ENCODE measurements around the gene NOS1AP. TPM values are rescaled to one million over a fixed set of nuclear protein-coding genes. Genes with fewer than 3 reads are reported as not detected.

NOS1AP gene
- total RNA-seq, 4 donors from 2014 or later = 1.9 to 5.4 (median 3.1) TPM

DNA sequence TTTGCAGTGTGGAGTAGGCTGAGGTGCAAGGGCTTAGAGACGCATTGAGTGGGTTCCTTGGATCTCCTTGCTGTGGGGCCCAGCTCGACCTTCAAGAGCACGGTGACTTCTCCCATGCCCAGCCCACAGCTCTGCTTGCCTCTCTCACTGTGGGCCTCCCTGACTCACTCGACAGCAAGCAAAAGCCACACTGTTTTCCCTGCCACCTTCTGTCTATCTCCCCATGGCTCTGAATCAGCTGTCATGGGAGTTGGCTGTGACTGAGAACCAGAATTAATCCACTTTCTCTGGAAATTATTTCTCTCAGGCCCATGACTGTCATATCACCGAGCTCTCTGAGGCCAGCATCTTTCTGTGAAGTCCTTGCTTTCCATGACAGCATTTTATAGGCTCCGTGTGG is 140.7 kb downstream of the NOS1AP start:
- ATAC-seq (ENCODE audit: low FRiP score) (no peak), DNase-seq (ENCODE audit: low spot score) (no peak)
- TF ChIP-seq, protein P1, sequence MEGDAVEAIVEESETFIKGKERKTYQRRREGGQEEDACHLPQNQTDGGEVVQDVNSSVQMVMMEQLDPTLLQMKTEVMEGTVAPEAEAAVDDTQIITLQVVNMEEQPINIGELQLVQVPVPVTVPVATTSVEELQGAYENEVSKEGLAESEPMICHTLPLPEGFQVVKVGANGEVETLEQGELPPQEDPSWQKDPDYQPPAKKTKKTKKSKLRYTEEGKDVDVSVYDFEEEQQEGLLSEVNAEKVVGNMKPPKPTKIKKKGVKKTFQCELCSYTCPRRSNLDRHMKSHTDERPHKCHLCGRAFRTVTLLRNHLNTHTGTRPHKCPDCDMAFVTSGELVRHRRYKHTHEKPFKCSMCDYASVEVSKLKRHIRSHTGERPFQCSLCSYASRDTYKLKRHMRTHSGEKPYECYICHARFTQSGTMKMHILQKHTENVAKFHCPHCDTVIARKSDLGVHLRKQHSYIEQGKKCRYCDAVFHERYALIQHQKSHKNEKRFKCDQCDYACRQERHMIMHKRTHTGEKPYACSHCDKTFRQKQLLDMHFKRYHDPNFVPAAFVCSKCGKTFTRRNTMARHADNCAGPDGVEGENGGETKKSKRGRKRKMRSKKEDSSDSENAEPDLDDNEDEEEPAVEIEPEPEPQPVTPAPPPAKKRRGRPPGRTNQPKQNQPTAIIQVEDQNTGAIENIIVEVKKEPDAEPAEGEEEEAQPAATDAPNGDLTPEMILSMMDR (IDR thresholded peaks at IDR 0.05) = no peak

DNA sequence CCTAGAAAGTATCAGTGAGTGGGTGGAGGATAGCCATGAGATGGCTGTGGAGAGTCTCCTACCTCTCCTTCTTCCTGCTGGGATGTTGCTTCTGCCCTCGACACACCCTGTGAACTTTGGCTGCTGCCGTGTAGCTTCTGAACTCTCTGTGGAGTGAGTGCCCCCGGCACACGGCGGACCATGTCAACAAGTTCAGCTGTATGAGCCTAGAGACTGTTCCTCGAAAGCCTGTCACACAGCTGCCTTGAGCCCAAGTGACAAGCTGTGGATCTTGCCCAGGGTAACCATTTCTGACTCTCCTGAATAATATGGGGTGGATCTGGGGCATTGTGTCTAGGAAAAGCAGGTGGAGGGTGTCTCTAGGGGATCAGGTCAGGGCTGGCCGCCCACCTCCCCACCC is 143.2 kb downstream of the NOS1AP start:
- DNase-seq (ENCODE audit: low spot score) (no peak), ATAC-seq (ENCODE audit: low FRiP score) (no peak)
- TF ChIP-seq, protein P1 (IDR thresholded peaks at IDR 0.05) = no peak

DNA sequence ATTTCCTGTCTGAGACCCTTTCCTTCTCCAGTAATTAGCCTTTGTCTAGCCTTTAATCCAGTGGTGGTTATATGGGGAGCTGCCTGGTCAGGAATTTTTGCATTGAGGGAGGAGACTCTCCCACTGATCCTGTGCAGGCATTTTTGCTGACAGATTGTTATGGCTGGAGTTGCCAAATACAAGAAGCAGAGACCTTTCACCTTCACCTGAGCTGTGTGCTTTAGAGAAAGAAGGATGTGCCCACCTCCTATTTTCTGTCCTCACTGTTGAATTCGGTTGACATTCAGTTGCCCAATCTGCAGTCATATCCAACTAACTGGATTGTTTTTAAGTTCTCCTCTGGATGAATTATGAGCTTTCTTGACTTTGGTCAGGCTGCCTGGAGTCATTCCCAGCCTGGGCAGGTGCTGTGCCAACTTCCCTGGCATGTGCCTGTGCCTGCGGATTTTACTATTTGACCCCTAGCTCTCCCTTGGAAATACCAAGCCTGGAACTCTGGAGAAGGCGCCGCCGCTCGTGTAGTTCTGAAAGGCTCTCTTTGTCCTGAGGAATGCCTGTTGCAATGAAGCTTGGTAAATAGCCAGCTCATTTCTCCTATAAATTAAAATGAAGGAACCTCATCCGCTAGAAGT is 143.9 kb downstream of the NOS1AP start:
- peak; percentile 63 for ATAC-seq (ENCODE audit: low FRiP score)
- no peak for DNase-seq (ENCODE audit: low spot score)
- TF ChIP-seq, protein P1 (IDR thresholded peaks at IDR 0.05) = no peak

GRCh38 chr1:162214202-162214601 is 144.7 kb downstream of the NOS1AP start:
- ATAC-seq (ENCODE audit: low FRiP score) (no peak), DNase-seq (ENCODE audit: low spot score) (no peak)
- TF ChIP-seq, protein P1 (IDR thresholded peaks at IDR 0.05) = no peak

- ATAC-seq (ENCODE audit: low FRiP score) (no peak), DNase-seq (ENCODE audit: low spot score) (no peak)
- TF ChIP-seq, protein P1 (IDR thresholded peaks at IDR 0.05) = no peak
Observed at GRCh38 chr1:162215902-162216301, 146.4 kb downstream of the NOS1AP start.

GRCh38 chr1:162216604-162217003 is 147.1 kb downstream of the NOS1AP start:
- ATAC-seq (ENCODE audit: low FRiP score) (no peak), DNase-seq (ENCODE audit: low spot score) (no peak)
- TF ChIP-seq, protein P1 (IDR thresholded peaks at IDR 0.05) = no peak

- no peak for DNase-seq (ENCODE audit: low spot score)
- no peak for ATAC-seq (ENCODE audit: low FRiP score)
- TF ChIP-seq, protein P1 (IDR thresholded peaks at IDR 0.05) = no peak
Observed at GRCh38 chr1:162217706-162218105, 148.2 kb downstream of the NOS1AP start.
